Heart left ventricle (tissue), 16 donors: Measurements from ENCODE around the gene BTG1. TPM values are rescaled to one million over a fixed set of nuclear protein-coding genes. Genes with fewer than 3 reads are reported as not detected.

Experiments
- ATAC-seq, 4 donors: fragments of 200-7000 bp; cut with Tn5 transposase; one replicate each; pipeline ENCODE4 v1.9.1; 2020 to 2022; ENCODE audit warnings: moderate library complexity in 4 of 4, mild to moderate bottlenecking in 3 of 4, moderate number of reproducible peaks in 1 of 4
- DNase-seq, 5 donors: peaks; one replicate each; pipeline ENCODE4 v3.0.0-alpha.2; 2020
- H3K27ac ChIP-seq, 12 donors: fragments of 200-600 bp; sonication (generic) in 4 of 12; one replicate each; pipeline versions ENCODE4 v1.5.0 to v1.8.0; 2016 to 2022; ENCODE audit warnings: mild to moderate bottlenecking in 2 of 12
- H3K27me3 ChIP-seq, 9 donors: fragments of 200-600 bp; sonication (generic) in 2 of 9; one replicate each; pipeline versions ENCODE4 v1.5.1 to v1.8.0; 2016 to 2022; ENCODE audit warnings: mild to moderate bottlenecking in 3 of 9
- H3K36me3 ChIP-seq, 9 donors: fragments of 200-600 bp; sonication (generic) in 2 of 9; one replicate each; pipeline versions ENCODE4 v1.5.0 to v1.8.0; 2018 to 2022; ENCODE audit warnings: mild to moderate bottlenecking in 2 of 9
- H3K4me1 ChIP-seq, 12 donors: fragments of 200-600 bp; sonication (generic) in 4 of 12; one replicate each; pipeline versions ENCODE4 v1.5.0 to v1.8.0; 2016 to 2022; ENCODE audit warnings: mild to moderate bottlenecking in 3 of 12
- H3K4me3 ChIP-seq, 12 donors: fragments of 200-600 bp; sonication (generic) in 4 of 12; one replicate each; pipeline versions ENCODE4 v1.5.0 to v1.8.0; 2017 to 2022; ENCODE audit warnings: mild to moderate bottlenecking in 9 of 12, moderate library complexity in 4 of 12
- H3K9me3 ChIP-seq, 12 donors: fragments of 200-600 bp; sonication (generic) in 4 of 12; one replicate each; pipeline versions ENCODE4 v1.5.0 to v1.8.0; 2016 to 2022; ENCODE audit warnings: mild to moderate bottlenecking in 1 of 12
- POLR2A ChIP-seq, 2 donors: fragments of 450-650 bp; IDR thresholded peaks; one replicate each; pipeline ENCODE4 v1.6.1; 2017; ENCODE audit warnings: antibody characterized with exemption in 2 of 2, mild to moderate bottlenecking in 2 of 2, moderate library complexity in 2 of 2
- WGBS, 4 donors: extraction: QIAGEN DNeasy Blood & Tissue Kit in 2 of 4; methylation state at CpG; one replicate each; pipeline versions ENCODE4 v1.1.5 to v1.1.7; 2013 to 2018; 5-methylcytosine and 5-hydroxymethylcytosine counted together
- intact Hi-C, 10 donors: fragments of 100-400 bp; cut with DNase I; formaldehyde crosslinking; loops; one replicate each; pipeline versions ENCODE4 v1.11.1 to v1.14.2; 2022
- polyA plus RNA-seq, 2 donors: library from polyadenylated mRNA; stranded (reverse); fragments of 200-250 nt; gene quantifications; one replicate each; pipeline ENCODE4 v1.2.3, GENCODE V29; 2013
- total RNA-seq, 9 donors: library from RNA; depleted of rRNA in 2 of 9; stranded (reverse); fragments of >200 nt in 2 of 9; fragmentation: NEBNext Ultra II Directional in 3 of 9; extraction: Animal tissue kit (Norgen Biotek cat#: 25700) in 3 of 9; gene quantifications; one replicate each; pipeline versions ENCODE4 v1.1.0 to v1.2.4, GENCODE V29; 2016 to 2023
- TF ChIP-seq, protein P1 (sequence below), 12 donors: fragments of 200-600 bp; sonication (generic) in 4 of 12; IDR thresholded peaks; one replicate each; pipeline versions ENCODE4 v1.5.0 to v1.8.0; 2018 to 2022; ENCODE audit warnings: antibody characterized with exemption in 12 of 12, mild to moderate bottlenecking in 5 of 12
- donor health status: ischemic (EF 13 %, LVEDD 7.1; RV severe dilation, severe dysfunction).
- donor health status: healthy with polysubstance abuse.
- donor health status: DM: no; HTN: yes; CAD: no.
- donor health status: DM: no; HTN: no; CAD: no.
- donor health status: ischemic (EF 25% LVEDD 6.9; RV normal size, moderate dysfunction).
- donor health status: ischemic (EF 25% LVEDD 5.7; RV mildly dilated, moderate dysfunction).
- donor health status: healthy.
- donor health status: DM: yes; HTN: yes; CAD: no.
- donor health status: ischemic (EF 35%, LVEDD 5.7; RV mildly dilated, moderate dysfunction).
- donor health status: nonischemic (EF 11% LVEDD 7.7; RV severe dilation, severe dysfunction).
- donor health status: DM: yes; HTN: yes; CAD: no.
- donor health status: PGD.
- donor health status: ischemic (EF 29% LVEDD 5.4; RV normal size, mild dysfunction).
- donor health status: nonischemic (EF 23%, LVEDD 6.1; RV moderate dilation, normal function).

The BTG1 gene
- total and polyA plus RNA-seq, 11 donors: 20.5 to 120 (median 56.3) TPM

DNA sequence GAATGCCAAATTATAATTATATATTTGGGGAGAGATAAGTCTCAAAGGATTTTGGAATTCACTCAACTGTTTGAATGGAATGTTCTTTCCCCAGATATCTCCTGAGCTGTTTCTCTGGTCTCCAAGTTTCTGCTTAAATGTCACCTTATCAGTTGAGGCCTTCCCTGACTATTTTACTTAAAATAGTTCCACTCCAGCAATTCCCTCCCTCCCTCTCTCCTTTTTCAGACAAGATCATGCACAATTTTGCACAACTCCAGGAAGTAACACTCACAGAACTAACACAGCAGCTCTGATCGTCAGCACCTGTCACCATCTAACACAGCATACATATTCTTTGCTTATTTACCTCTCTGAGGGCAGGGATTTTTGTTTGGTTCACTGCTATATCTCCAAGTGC, 12.5 kb downstream of the BTG1 start:
- peak; percentile 79 to 88 (median 82) for ATAC-seq
- Histone ChIP-seq H3K4me1 (peaks cover 6 to 80% (median 69%) of the 10 kb centered on the region in 12 donors), H3K9me3 (no peaks in the 10 kb centered on the region), H3K27me3 (no peaks in the 10 kb centered on the region), H3K4me3 (peak overlapping the region in 2 of 12 donors; percentile 8 to 82), H3K27ac (peak overlapping the region; percentile 49 to 99 (median 60)), H3K36me3 (no peaks in the 10 kb centered on the region)
- no peak for DNase-seq
- 0 to 2% (median 0%) methylated on average over 1 of the region's 1 CpG; no CpG with 5 or more reads in 1 of the 4 donors for WGBS, 4 donors
- intact Hi-C loops: loop anchor here in 8 of 10 donors (5.0 to 10.0 kb wide), 7 partner anchors 51 to 528 kb away; no protein-coding TSS in a partner anchor
- TF ChIP-seq, protein P1, sequence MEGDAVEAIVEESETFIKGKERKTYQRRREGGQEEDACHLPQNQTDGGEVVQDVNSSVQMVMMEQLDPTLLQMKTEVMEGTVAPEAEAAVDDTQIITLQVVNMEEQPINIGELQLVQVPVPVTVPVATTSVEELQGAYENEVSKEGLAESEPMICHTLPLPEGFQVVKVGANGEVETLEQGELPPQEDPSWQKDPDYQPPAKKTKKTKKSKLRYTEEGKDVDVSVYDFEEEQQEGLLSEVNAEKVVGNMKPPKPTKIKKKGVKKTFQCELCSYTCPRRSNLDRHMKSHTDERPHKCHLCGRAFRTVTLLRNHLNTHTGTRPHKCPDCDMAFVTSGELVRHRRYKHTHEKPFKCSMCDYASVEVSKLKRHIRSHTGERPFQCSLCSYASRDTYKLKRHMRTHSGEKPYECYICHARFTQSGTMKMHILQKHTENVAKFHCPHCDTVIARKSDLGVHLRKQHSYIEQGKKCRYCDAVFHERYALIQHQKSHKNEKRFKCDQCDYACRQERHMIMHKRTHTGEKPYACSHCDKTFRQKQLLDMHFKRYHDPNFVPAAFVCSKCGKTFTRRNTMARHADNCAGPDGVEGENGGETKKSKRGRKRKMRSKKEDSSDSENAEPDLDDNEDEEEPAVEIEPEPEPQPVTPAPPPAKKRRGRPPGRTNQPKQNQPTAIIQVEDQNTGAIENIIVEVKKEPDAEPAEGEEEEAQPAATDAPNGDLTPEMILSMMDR (IDR thresholded peaks at IDR 0.05): no peak
- TF ChIP-seq POLR2A (IDR thresholded peaks at IDR 0.05): no peak

- 90 to 95% (median 93%) methylated on average over 1 of the region's 1 CpG for WGBS, 4 donors
- no peak for DNase-seq
- H3K4me3 ChIP-seq: no peak overlapping the region
- H3K9me3 ChIP-seq: no peaks in the 10 kb centered on the region
- H3K27ac ChIP-seq: peak overlapping the region in 11 of 12 donors; percentile 21 to 99 (median 62)
- H3K36me3 ChIP-seq: no peaks in the 10 kb centered on the region
- no peak for TF ChIP-seq POLR2A (IDR thresholded peaks at IDR 0.05)
- H3K27me3 ChIP-seq: no peaks in the 10 kb centered on the region
- intact Hi-C loops: loop anchor here in 8 of 10 donors (5.0 to 10.0 kb wide), 7 partner anchors 50 to 527 kb away; no protein-coding TSS in a partner anchor
- no peak for ATAC-seq
- H3K4me1 ChIP-seq: peaks cover 6 to 71% (median 61%) of the 10 kb centered on the region in 12 donors
Measured at GRCh38 chr12:92132288-92132687, 13.4 kb downstream of the BTG1 start.

DNA sequence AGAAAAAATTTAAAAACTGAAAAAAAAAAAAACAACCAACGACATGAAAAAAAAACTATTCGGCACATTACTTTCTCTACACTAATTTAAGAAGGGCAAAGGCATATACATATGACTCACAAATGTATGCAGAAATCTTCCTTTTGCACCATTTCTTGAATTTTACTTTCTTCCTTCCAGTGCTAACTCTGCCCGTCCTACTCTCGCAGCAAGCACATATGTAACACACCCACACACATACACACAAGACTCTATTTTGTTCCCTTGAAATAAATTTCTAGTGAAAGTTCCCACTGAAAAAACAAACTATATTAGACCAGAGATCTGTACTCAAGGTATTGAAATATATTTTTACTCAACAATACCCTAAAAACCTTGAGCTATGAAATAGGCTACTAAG, 14.6 kb downstream of the BTG1 start:
- intact Hi-C loops: loop anchor here in 8 of 10 donors (5.0 to 10.0 kb wide), 7 partner anchors 49 to 526 kb away; no protein-coding TSS in a partner anchor
- WGBS, 4 donors: 75 to 81% (median 77%) methylated on average over 4 of the region's 4 CpGs
- no peak for TF ChIP-seq POLR2A (IDR thresholded peaks at IDR 0.05)
- TF ChIP-seq, protein P1 (IDR thresholded peaks at IDR 0.05): no peak
- H3K36me3 ChIP-seq: no peaks in the 10 kb centered on the region
- H3K4me1 ChIP-seq: peaks cover 6 to 59% (median 49%) of the 10 kb centered on the region in 12 donors
- DNase-seq (no peak), ATAC-seq (no peak)
- H3K27me3 ChIP-seq: no peaks in the 10 kb centered on the region
- no peaks in the 10 kb centered on the region for H3K9me3 ChIP-seq
- peak overlapping the region in 4 of 12 donors; percentile 32 to 99 (median 76) for H3K27ac ChIP-seq
- H3K4me3 ChIP-seq: no peak overlapping the region

- Histone ChIP-seq H3K27ac (no peak overlapping the region), H3K27me3 (no peaks in the 10 kb centered on the region), H3K36me3 (no peaks in the 10 kb centered on the region), H3K4me1 (peaks cover 6 to 59% (median 39%) of the 10 kb centered on the region in 12 donors), H3K4me3 (no peak overlapping the region), H3K9me3 (no peaks in the 10 kb centered on the region)
- TF ChIP-seq, protein P1 (IDR thresholded peaks at IDR 0.05): no peak
- TF ChIP-seq POLR2A (IDR thresholded peaks at IDR 0.05): no peak
- ATAC-seq: no peak
- DNase-seq: no peak
- intact Hi-C loops: loop anchor here in 8 of 10 donors (5.0 to 10.0 kb wide), 7 partner anchors 47 to 525 kb away; no protein-coding TSS in a partner anchor
- whole genome bisulfite sequencing, 4 donors: 95 to 99% (median 97%) methylated on average over 2 of the region's 2 CpGs
Measured at GRCh38 chr12:92129609-92130008, 16.0 kb downstream of the BTG1 start.
